Ovary (tissue), 9 donors: ENCODE data around the gene IL1RL1. TPM values are rescaled to one million over a fixed set of nuclear protein-coding genes. Genes with fewer than 3 reads are reported as not detected.
"Not testable (repeated sequence)": the region's sequence is repeated elsewhere in the genome, so short reads cannot be mapped to it uniquely, and the experiment has no call there.

Experiments
- DNase-seq, 5 donors: peaks; one replicate each; pipeline ENCODE4 v3.0.0-alpha.2; 2019 to 2020
- H3K27ac ChIP-seq, 2 donors: fragments of 200-600 bp; one replicate each; pipeline versions ENCODE4 v1.5.1 to v1.8.0; 2019 to 2022
- H3K27me3 ChIP-seq: fragments of 200-600 bp; one replicate; pipeline ENCODE4 v1.8.0; 2022
- H3K36me3 ChIP-seq: fragments of 200-600 bp; sonication (generic); one replicate; pipeline ENCODE4 v1.5.1; 2019
- H3K4me1 ChIP-seq: one replicate; pipeline ENCODE4 v1.8.1; 2013; ENCODE audit warnings: mild to moderate bottlenecking, moderate library complexity; ENCODE audit not compliant: insufficient read depth
- H3K4me3 ChIP-seq: fragments of 200-600 bp; sonication (generic); one replicate; pipeline ENCODE4 v1.5.1; 2017
- H3K9me3 ChIP-seq, 2 donors: fragments of 200-600 bp in 1 of 2; sonication (generic) in 1 of 2; one replicate each; pipeline versions ENCODE4 v1.5.1 to v1.8.1; 2013 to 2019; ENCODE audit warnings: mild to moderate bottlenecking in 1 of 2, moderate library complexity in 1 of 2
- CTCF ChIP-seq, 3 donors: fragments of 450-650 bp in 2 of 3; fragments of 200-600 bp in 1 of 3; IDR thresholded peaks; one replicate each; pipeline versions ENCODE4 v1.5.1 to v1.8.0; 2016 to 2022; ENCODE audit warnings: antibody characterized with exemption in 3 of 3, mild to moderate bottlenecking in 1 of 3
- EP300 ChIP-seq: sonication (generic); formaldehyde crosslinking; IDR thresholded peaks from one replicate; pipeline ENCODE4 v1.6.1; 2017; ENCODE audit warnings: antibody characterized with exemption
- POLR2A ChIP-seq: fragments of 450-650 bp; IDR thresholded peaks from one replicate; pipeline ENCODE4 v1.6.1; 2017; ENCODE audit warnings: antibody characterized with exemption, mild to moderate bottlenecking, moderate library complexity
- WGBS, 3 donors: extraction: QIAGEN DNeasy Blood & Tissue Kit in 1 of 3; methylation state at CpG; one replicate each; pipeline versions ENCODE4 v1.1.5 to v1.1.7; 2013 to 2017; 5-methylcytosine and 5-hydroxymethylcytosine counted together
- intact Hi-C, 4 donors: fragments of 100-400 bp; cut with DNase I; formaldehyde crosslinking; loops; one replicate each; pipeline versions ENCODE4 v1.11.0 to v1.15.1; 2022 to 2023
- polyA plus RNA-seq, 2 donors: library from polyadenylated mRNA; stranded (reverse); fragments of 200-250 nt in 1 of 2; fragments of 350-450 nt in 1 of 2; fragmentation: Illumina TruSeq in 1 of 2; extraction: RNeasy Lipid Tissue Mini Kit (QIAGEN cat#74804) in 1 of 2; gene quantifications; one replicate each; pipeline ENCODE4 v1.2.3, GENCODE V29; 2013 to 2014
- total RNA-seq, 7 donors: library from RNA; depleted of rRNA in 2 of 7; stranded (reverse); fragments of >200 nt in 2 of 7; fragmentation: NEBNext Ultra II Directional in 3 of 7; extraction: Animal tissue kit (Norgen Biotek cat#: 25700) in 3 of 7; gene quantifications; one replicate each; pipeline versions ENCODE4 v1.1.0 to v1.2.4, GENCODE V29; 2016 to 2023
- donor health status: DM: no; HTN: no; CAD: no; lungs with moderate emphysema.
- donor health status: DM: no; HTN: no; CAD: no.
- donor health status: Bipolar disorder and iron deficiency.
- donor health status: DM: yes; HTN: yes; CAD: no.
- donor health status: DM: no; HTN: no; CAD: no.
- donor health status: DM: yes; HTN: yes; CAD: no.

The IL1RL1 gene
- total and polyA plus RNA-seq, 9 donors: 0.36 to 2.3 (median 1.9) TPM; not detected in 1

GRCh38 chr2:102321941-102322719, 10.8 kb downstream of the IL1RL1 start:
- no peak overlapping the region for H3K4me3 ChIP-seq
- no peaks in the 10 kb centered on the region for H3K9me3 ChIP-seq
- intact Hi-C loops: no loop called here
- TF ChIP-seq POLR2A: no peak
- TF ChIP-seq CTCF (IDR thresholded peaks at IDR 0.05): no peak
- no peak for TF ChIP-seq EP300
- no peak for DNase-seq
- no peaks in the 10 kb centered on the region for H3K4me1 ChIP-seq
- 47 to 63% (median 57%) methylated on average over 6 of the region's 6 CpGs for WGBS, 3 donors
- H3K27ac ChIP-seq: no peak overlapping the region
- no peaks in the 10 kb centered on the region for H3K27me3 ChIP-seq
- H3K36me3 ChIP-seq: no peaks in the 10 kb centered on the region

- H3K36me3 ChIP-seq, intact Hi-C loops, DNase-seq, H3K27ac ChIP-seq, H3K4me1 ChIP-seq, H3K27me3 ChIP-seq, H3K9me3 ChIP-seq, H3K4me3 ChIP-seq: not testable (repeated sequence)
- 84 to 92% (median 86%) methylated on average over 5 of the region's 5 CpGs for WGBS, 3 donors
Measured at GRCh38 chr2:102324914-102325313, 13.6 kb downstream of the IL1RL1 start.

- intact Hi-C loops: no loop called here
- H3K27me3 ChIP-seq: no peaks in the 10 kb centered on the region
- TF ChIP-seq POLR2A: no peak
- TF ChIP-seq CTCF (IDR thresholded peaks at IDR 0.05): no peak
- no peak for TF ChIP-seq EP300
- no peak overlapping the region for H3K4me3 ChIP-seq
- 72 to 74% (median 73%) methylated on average over 5 of the region's 5 CpGs for WGBS, 3 donors
- H3K4me1 ChIP-seq: no peaks in the 10 kb centered on the region
- no peaks in the 10 kb centered on the region for H3K36me3 ChIP-seq
- H3K9me3 ChIP-seq: no peaks in the 10 kb centered on the region
- DNase-seq: no peak
- H3K27ac ChIP-seq: no peak overlapping the region
Measured at GRCh38 chr2:102331311-102331980, 20.1 kb downstream of the IL1RL1 start.

- intact Hi-C loops: no loop called here
Measured at GRCh38 chr2:102334486-102334885, 23.1 kb downstream of the IL1RL1 start.

More at GRCh38 chr2:102334486-102334885, 23.1 kb downstream of the IL1RL1 start:
- H3K4me1 ChIP-seq: no peaks in the 10 kb centered on the region
- H3K27ac ChIP-seq: no peak overlapping the region
- TF ChIP-seq POLR2A: no peak
- TF ChIP-seq CTCF (IDR thresholded peaks at IDR 0.05): no peak
- no peak for TF ChIP-seq EP300
- H3K9me3 ChIP-seq: no peaks in the 10 kb centered on the region
- no peak for DNase-seq
- WGBS, 3 donors: 81 to 90% (median 90%) methylated on average over 1 of the region's 1 CpG
- no peaks in the 10 kb centered on the region for H3K36me3 ChIP-seq
- H3K4me3 ChIP-seq: no peak overlapping the region
- H3K27me3 ChIP-seq: no peaks in the 10 kb centered on the region
